Heart left ventricle (tissue), 16 donors: Measurements from ENCODE around the gene MXRA8. TPM values are rescaled to one million over a fixed set of nuclear protein-coding genes. Genes with fewer than 3 reads are reported as not detected.

Experiments
- ATAC-seq, 4 donors: fragments of 200-7000 bp; cut with Tn5 transposase; one replicate each; pipeline ENCODE4 v1.9.1; 2020 to 2022; ENCODE audit warnings: moderate library complexity in 4 of 4, mild to moderate bottlenecking in 3 of 4, moderate number of reproducible peaks in 1 of 4
- DNase-seq, 5 donors: peaks; one replicate each; pipeline ENCODE4 v3.0.0-alpha.2; 2020
- H3K27ac ChIP-seq, 12 donors: fragments of 200-600 bp; sonication (generic) in 4 of 12; one replicate each; pipeline versions ENCODE4 v1.5.0 to v1.8.0; 2016 to 2022; ENCODE audit warnings: mild to moderate bottlenecking in 2 of 12
- H3K27me3 ChIP-seq, 9 donors: fragments of 200-600 bp; sonication (generic) in 2 of 9; one replicate each; pipeline versions ENCODE4 v1.5.1 to v1.8.0; 2016 to 2022; ENCODE audit warnings: mild to moderate bottlenecking in 3 of 9
- H3K36me3 ChIP-seq, 9 donors: fragments of 200-600 bp; sonication (generic) in 2 of 9; one replicate each; pipeline versions ENCODE4 v1.5.0 to v1.8.0; 2018 to 2022; ENCODE audit warnings: mild to moderate bottlenecking in 2 of 9
- H3K4me1 ChIP-seq, 12 donors: fragments of 200-600 bp; sonication (generic) in 4 of 12; one replicate each; pipeline versions ENCODE4 v1.5.0 to v1.8.0; 2016 to 2022; ENCODE audit warnings: mild to moderate bottlenecking in 3 of 12
- H3K4me3 ChIP-seq, 12 donors: fragments of 200-600 bp; sonication (generic) in 4 of 12; one replicate each; pipeline versions ENCODE4 v1.5.0 to v1.8.0; 2017 to 2022; ENCODE audit warnings: mild to moderate bottlenecking in 9 of 12, moderate library complexity in 4 of 12
- H3K9me3 ChIP-seq, 12 donors: fragments of 200-600 bp; sonication (generic) in 4 of 12; one replicate each; pipeline versions ENCODE4 v1.5.0 to v1.8.0; 2016 to 2022; ENCODE audit warnings: mild to moderate bottlenecking in 1 of 12
- CTCF ChIP-seq, 12 donors: fragments of 200-600 bp; sonication (generic) in 4 of 12; IDR thresholded peaks; one replicate each; pipeline versions ENCODE4 v1.5.0 to v1.8.0; 2018 to 2022; ENCODE audit warnings: antibody characterized with exemption in 12 of 12, mild to moderate bottlenecking in 5 of 12
- POLR2A ChIP-seq, 2 donors: fragments of 450-650 bp; IDR thresholded peaks; one replicate each; pipeline ENCODE4 v1.6.1; 2017; ENCODE audit warnings: antibody characterized with exemption in 2 of 2, mild to moderate bottlenecking in 2 of 2, moderate library complexity in 2 of 2
- WGBS, 4 donors: extraction: QIAGEN DNeasy Blood & Tissue Kit in 2 of 4; methylation state at CpG; one replicate each; pipeline versions ENCODE4 v1.1.5 to v1.1.7; 2013 to 2018; 5-methylcytosine and 5-hydroxymethylcytosine counted together
- intact Hi-C, 10 donors: fragments of 100-400 bp; cut with DNase I; formaldehyde crosslinking; loops; one replicate each; pipeline versions ENCODE4 v1.11.1 to v1.14.2; 2022
- polyA plus RNA-seq, 2 donors: library from polyadenylated mRNA; stranded (reverse); fragments of 200-250 nt; gene quantifications; one replicate each; pipeline ENCODE4 v1.2.3, GENCODE V29; 2013
- total RNA-seq, 9 donors: library from RNA; depleted of rRNA in 2 of 9; stranded (reverse); fragments of >200 nt in 2 of 9; fragmentation: NEBNext Ultra II Directional in 3 of 9; extraction: Animal tissue kit (Norgen Biotek cat#: 25700) in 3 of 9; gene quantifications; one replicate each; pipeline versions ENCODE4 v1.1.0 to v1.2.4, GENCODE V29; 2016 to 2023
- donor health status: ischemic (EF 13 %, LVEDD 7.1; RV severe dilation, severe dysfunction).
- donor health status: healthy with polysubstance abuse.
- donor health status: DM: no; HTN: yes; CAD: no.
- donor health status: DM: no; HTN: no; CAD: no.
- donor health status: ischemic (EF 25% LVEDD 6.9; RV normal size, moderate dysfunction).
- donor health status: ischemic (EF 25% LVEDD 5.7; RV mildly dilated, moderate dysfunction).
- donor health status: healthy.
- donor health status: DM: yes; HTN: yes; CAD: no.
- donor health status: ischemic (EF 35%, LVEDD 5.7; RV mildly dilated, moderate dysfunction).
- donor health status: nonischemic (EF 11% LVEDD 7.7; RV severe dilation, severe dysfunction).
- donor health status: DM: yes; HTN: yes; CAD: no.
- donor health status: PGD.
- donor health status: ischemic (EF 29% LVEDD 5.4; RV normal size, mild dysfunction).
- donor health status: nonischemic (EF 23%, LVEDD 6.1; RV moderate dilation, normal function).

Gene MXRA8
- total and polyA plus RNA-seq, 11 donors = 10.5 to 49.3 (median 19.5) TPM

GRCh38 chr1:1359308-1359663, 931 bp upstream of the MXRA8 start:
- DNase-seq = peak in 4 of 5 donors; percentile 21 to 53 (median 32)
- peak in 3 of 4 donors; percentile 17 to 49 (median 21) for ATAC-seq
- TF ChIP-seq POLR2A (IDR thresholded peaks at IDR 0.05) (no peak), CTCF (IDR thresholded peaks at IDR 0.05) (no peak)
- H3K36me3 ChIP-seq = peaks cover 0 to 6% (median 0%) of the 10 kb centered on the region in 9 donors
- peak overlapping the region; percentile 53 to 91 (median 80) for H3K27ac ChIP-seq
- no peaks in the 10 kb centered on the region for H3K9me3 ChIP-seq
- H3K4me3 ChIP-seq = peak overlapping the region in 6 of 12 donors; percentile 54 to 81 (median 62)
- peaks cover 0 to 43% (median 18%) of the 10 kb centered on the region in 12 donors for H3K4me1 ChIP-seq
- H3K27me3 ChIP-seq = peaks cover 3 to 39% (median 14%) of the 10 kb centered on the region in 9 donors
- intact Hi-C loops = no loop called here
- 75 to 92% (median 77%) methylated on average over 5 to 6 of the region's 6 CpGs for WGBS, 4 donors

GRCh38 chr1:1357871-1358432, 403 bp downstream of the MXRA8 start:
- 15 to 20% (median 19%) methylated on average over 8 to 18 of the region's 18 CpGs for whole genome bisulfite sequencing, 4 donors
- intact Hi-C loops = no loop called here
- Histone ChIP-seq H3K9me3 (no peaks in the 10 kb centered on the region), H3K4me1 (peaks cover 0 to 57% (median 30%) of the 10 kb centered on the region in 12 donors), H3K36me3 (peaks cover 0 to 17% (median 0%) of the 10 kb centered on the region in 9 donors), H3K27ac (peak overlapping the region; percentile 38 to 91 (median 80)), H3K4me3 (peak overlapping the region; percentile 6 to 81 (median 54)), H3K27me3 (peaks cover 4 to 52% (median 23%) of the 10 kb centered on the region in 9 donors)
- no peak for TF ChIP-seq CTCF (IDR thresholded peaks at IDR 0.05)
- no peak for TF ChIP-seq POLR2A (IDR thresholded peaks at IDR 0.05)
- ATAC-seq (no peak), DNase-seq (peak in 3 of 5 donors; percentile 15 to 36 (median 26))

GRCh38 chr1:1356796-1357401, 1.5 kb downstream of the MXRA8 start:
- ATAC-seq (no peak), DNase-seq (peak in 1 of 5 donors; percentile 53)
- H3K36me3 ChIP-seq = peaks cover 0 to 24% (median 0%) of the 10 kb centered on the region in 9 donors
- intact Hi-C loops = no loop called here
- no peak for TF ChIP-seq CTCF (IDR thresholded peaks at IDR 0.05)
- TF ChIP-seq POLR2A (IDR thresholded peaks at IDR 0.05) = no peak
- H3K27ac ChIP-seq = peak overlapping the region in 11 of 12 donors; percentile 38 to 91 (median 83)
- WGBS, 4 donors = 42 to 57% (median 52%) methylated on average over 21 to 26 of the region's 26 CpGs
- H3K9me3 ChIP-seq = no peaks in the 10 kb centered on the region
- H3K4me1 ChIP-seq = peaks cover 0 to 66% (median 36%) of the 10 kb centered on the region in 12 donors
- H3K4me3 ChIP-seq = peak overlapping the region; percentile 14 to 81 (median 54)
- H3K27me3 ChIP-seq = peaks cover 4 to 55% (median 23%) of the 10 kb centered on the region in 9 donors

GRCh38 chr1:1356166-1356795, 2.1 kb downstream of the MXRA8 start:
- Histone ChIP-seq H3K27ac (peak overlapping the region in 7 of 12 donors; percentile 38 to 91 (median 86)), H3K9me3 (no peaks in the 10 kb centered on the region), H3K4me3 (peak overlapping the region; percentile 14 to 81 (median 54)), H3K36me3 (peaks cover 0 to 24% (median 0%) of the 10 kb centered on the region in 9 donors), H3K4me1 (peaks cover 0 to 65% (median 40%) of the 10 kb centered on the region in 12 donors), H3K27me3 (peaks cover 4 to 58% (median 23%) of the 10 kb centered on the region in 9 donors)
- intact Hi-C loops = no loop called here
- TF ChIP-seq POLR2A (IDR thresholded peaks at IDR 0.05) (no peak), CTCF (IDR thresholded peaks at IDR 0.05) (no peak)
- ATAC-seq (no peak), DNase-seq (peak in 1 of 5 donors; percentile 24)
- 38 to 65% (median 54%) methylated on average over 6 to 8 of the region's 8 CpGs for WGBS, 4 donors
